ENCODE data around the gene TUBB2A.

The TUBB2A gene

GRCh38 chr6:3114377-3114776 lies 43.0 kb downstream of the TUBB2A start:
- no peak for DNase-seq

DNA sequence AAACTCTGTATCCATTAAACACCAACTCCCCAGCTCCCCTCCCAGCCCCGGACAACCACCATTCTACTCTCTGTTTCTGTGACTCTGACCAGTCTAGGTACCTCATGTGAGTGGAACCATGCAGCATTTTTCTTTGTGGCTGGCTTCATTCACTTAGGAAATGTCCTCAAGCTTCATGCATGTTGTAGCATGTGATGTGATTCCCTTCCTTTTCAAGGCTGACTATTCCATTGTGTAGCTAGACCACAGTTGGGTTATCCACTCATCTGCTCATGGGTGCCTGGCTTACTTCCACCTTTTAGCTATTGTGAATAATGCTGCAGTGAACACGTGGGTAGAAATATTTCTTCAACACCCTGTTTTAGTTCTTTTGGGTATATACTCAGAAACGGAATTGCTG lies 47.6 kb downstream of the TUBB2A start:
- no peak for DNase-seq

GRCh38 chr6:3108746-3109414 lies 48.5 kb downstream of the TUBB2A start:
- no peak for DNase-seq
